Dendritic cell treated with granulocyte-macrophage colony-stimulating factor and Interleukin-4, amounts not matched to agents 40 ng/mL and 50 ng/mL, for 4 days (primary cell): ENCODE results near the gene EVC.

Experiments
- H3K27ac Mint-ChIP-seq: one replicate; pipeline ENCODE4 v1.8.0; 2022; ENCODE audit warnings: mild to moderate bottlenecking, mixed read lengths
- H3K27me3 Mint-ChIP-seq: one replicate; pipeline ENCODE4 v1.8.0; 2022; ENCODE audit warnings: mild to moderate bottlenecking, mixed read lengths
- H3K36me3 Mint-ChIP-seq: one replicate; pipeline ENCODE4 v1.8.0; 2022; ENCODE audit warnings: low read depth, mixed read lengths
- H3K4me1 Mint-ChIP-seq: one replicate; pipeline ENCODE4 v1.8.0; 2022; ENCODE audit warnings: low read depth, mixed read lengths
- H3K4me3 Mint-ChIP-seq: one replicate; pipeline ENCODE4 v1.8.0; 2022; ENCODE audit warnings: mild to moderate bottlenecking, moderate library complexity, mixed read lengths
- H3K9me3 Mint-ChIP-seq: one replicate; pipeline ENCODE4 v1.8.0; 2022; ENCODE audit warnings: mixed read lengths
- intact Hi-C: fragments of 100-400 bp; cut with micrococcal nuclease; formaldehyde crosslinking; loops from one replicate; pipeline ENCODE4 v1.15.0; 2022

EVC gene

GRCh38 chr4:5751666-5752375 lies 40.8 kb downstream of the EVC start:
- H3K4me3 Mint-ChIP-seq: no peak overlapping the region
- H3K27me3 Mint-ChIP-seq: no peaks in the 10 kb centered on the region
- no peaks in the 10 kb centered on the region for H3K4me1 Mint-ChIP-seq
- no peaks in the 10 kb centered on the region for H3K9me3 Mint-ChIP-seq
- intact Hi-C loops: no loop called here
- no peak overlapping the region for H3K27ac Mint-ChIP-seq
- no peaks in the 10 kb centered on the region for H3K36me3 Mint-ChIP-seq

- H3K27me3 Mint-ChIP-seq: no peaks in the 10 kb centered on the region
- intact Hi-C loops: no loop called here
- no peaks in the 10 kb centered on the region for H3K9me3 Mint-ChIP-seq
- H3K4me3 Mint-ChIP-seq: no peak overlapping the region
- H3K4me1 Mint-ChIP-seq: no peaks in the 10 kb centered on the region
- no peak overlapping the region for H3K27ac Mint-ChIP-seq
- no peaks in the 10 kb centered on the region for H3K36me3 Mint-ChIP-seq
Observed at GRCh38 chr4:5752376-5753184, 41.6 kb downstream of the EVC start.

- Mint-ChIP-seq H3K4me3 (no peak overlapping the region), H3K27me3 (no peaks in the 10 kb centered on the region), H3K36me3 (no peaks in the 10 kb centered on the region), H3K4me1 (no peaks in the 10 kb centered on the region), H3K27ac (no peak overlapping the region), H3K9me3 (no peaks in the 10 kb centered on the region)
- intact Hi-C loops: no loop called here
Observed at GRCh38 chr4:5753366-5753765, 42.4 kb downstream of the EVC start.

- H3K36me3 Mint-ChIP-seq: no peaks in the 10 kb centered on the region
- H3K27ac Mint-ChIP-seq: no peak overlapping the region
- intact Hi-C loops: no loop called here
- no peaks in the 10 kb centered on the region for H3K4me1 Mint-ChIP-seq
- H3K4me3 Mint-ChIP-seq: no peak overlapping the region
- no peaks in the 10 kb centered on the region for H3K27me3 Mint-ChIP-seq
- H3K9me3 Mint-ChIP-seq: no peaks in the 10 kb centered on the region
Observed at GRCh38 chr4:5753766-5754528, 42.9 kb downstream of the EVC start.

- intact Hi-C loops: no loop called here
- Mint-ChIP-seq H3K36me3 (no peaks in the 10 kb centered on the region), H3K9me3 (no peaks in the 10 kb centered on the region), H3K27me3 (no peaks in the 10 kb centered on the region), H3K4me3 (no peak overlapping the region), H3K27ac (no peak overlapping the region), H3K4me1 (no peaks in the 10 kb centered on the region)
Observed at GRCh38 chr4:5754529-5754881, 43.5 kb downstream of the EVC start.

- intact Hi-C loops: no loop called here
- H3K4me3 Mint-ChIP-seq: no peak overlapping the region
- H3K27me3 Mint-ChIP-seq: no peaks in the 10 kb centered on the region
- H3K27ac Mint-ChIP-seq: no peak overlapping the region
- no peaks in the 10 kb centered on the region for H3K36me3 Mint-ChIP-seq
- H3K4me1 Mint-ChIP-seq: no peaks in the 10 kb centered on the region
- H3K9me3 Mint-ChIP-seq: no peaks in the 10 kb centered on the region
Observed at GRCh38 chr4:5755161-5755560, 44.2 kb downstream of the EVC start.

GRCh38 chr4:5755679-5756078 lies 44.7 kb downstream of the EVC start:
- Mint-ChIP-seq H3K27me3 (no peaks in the 10 kb centered on the region), H3K36me3 (no peaks in the 10 kb centered on the region), H3K4me3 (no peak overlapping the region), H3K4me1 (no peaks in the 10 kb centered on the region), H3K9me3 (no peaks in the 10 kb centered on the region), H3K27ac (no peak overlapping the region)
- intact Hi-C loops: no loop called here

- Mint-ChIP-seq H3K36me3 (no peaks in the 10 kb centered on the region), H3K27me3 (no peaks in the 10 kb centered on the region), H3K4me1 (no peaks in the 10 kb centered on the region), H3K27ac (no peak overlapping the region), H3K9me3 (no peaks in the 10 kb centered on the region), H3K4me3 (no peak overlapping the region)
- intact Hi-C loops: no loop called here
Observed at GRCh38 chr4:5756271-5756670, 45.3 kb downstream of the EVC start.

- Mint-ChIP-seq H3K9me3 (no peaks in the 10 kb centered on the region), H3K27ac (no peak overlapping the region), H3K4me1 (no peaks in the 10 kb centered on the region), H3K27me3 (no peaks in the 10 kb centered on the region), H3K4me3 (no peak overlapping the region), H3K36me3 (no peaks in the 10 kb centered on the region)
- intact Hi-C loops: no loop called here
Observed at GRCh38 chr4:5757091-5757490, 46.1 kb downstream of the EVC start.

GRCh38 chr4:5757536-5757935 lies 46.5 kb downstream of the EVC start:
- intact Hi-C loops: no loop called here
- Mint-ChIP-seq H3K27me3 (no peaks in the 10 kb centered on the region), H3K36me3 (no peaks in the 10 kb centered on the region), H3K4me1 (no peaks in the 10 kb centered on the region), H3K9me3 (no peaks in the 10 kb centered on the region), H3K27ac (no peak overlapping the region), H3K4me3 (no peak overlapping the region)

- Mint-ChIP-seq H3K27me3 (no peaks in the 10 kb centered on the region), H3K4me3 (no peak overlapping the region), H3K36me3 (no peaks in the 10 kb centered on the region), H3K27ac (no peak overlapping the region), H3K4me1 (no peaks in the 10 kb centered on the region), H3K9me3 (no peaks in the 10 kb centered on the region)
- intact Hi-C loops: no loop called here
Observed at GRCh38 chr4:5757954-5758353, 47.0 kb downstream of the EVC start.

- Mint-ChIP-seq H3K4me1 (no peaks in the 10 kb centered on the region), H3K4me3 (no peak overlapping the region), H3K27me3 (no peaks in the 10 kb centered on the region), H3K36me3 (no peaks in the 10 kb centered on the region), H3K9me3 (no peaks in the 10 kb centered on the region), H3K27ac (no peak overlapping the region)
- intact Hi-C loops: no loop called here
Observed at GRCh38 chr4:5758741-5759140, 47.7 kb downstream of the EVC start.

- Mint-ChIP-seq H3K4me1 (no peaks in the 10 kb centered on the region), H3K27ac (no peak overlapping the region), H3K9me3 (no peaks in the 10 kb centered on the region), H3K4me3 (no peak overlapping the region), H3K36me3 (no peaks in the 10 kb centered on the region), H3K27me3 (no peaks in the 10 kb centered on the region)
- intact Hi-C loops: no loop called here
Observed at GRCh38 chr4:5759236-5760075, 48.5 kb downstream of the EVC start.

- Mint-ChIP-seq H3K36me3 (no peaks in the 10 kb centered on the region), H3K27ac (no peak overlapping the region), H3K9me3 (no peaks in the 10 kb centered on the region), H3K4me3 (no peak overlapping the region), H3K4me1 (no peaks in the 10 kb centered on the region), H3K27me3 (no peaks in the 10 kb centered on the region)
- intact Hi-C loops: no loop called here
Observed at GRCh38 chr4:5760246-5760645, 49.2 kb downstream of the EVC start.
